Measurements from ENCODE around the gene ANAPC16. TPM values are rescaled to one million over a fixed set of nuclear protein-coding genes. Genes with fewer than 3 reads are reported as not detected.
"Not testable (repeated sequence)": the region's sequence is repeated elsewhere in the genome, so short reads cannot be mapped to it uniquely, and the experiment has no call there.

The ANAPC16 gene
- 80.9 TPM for total RNA-seq
- long read RNA-seq, transcript ANAPC16-201 (4 exons, 3,195 nt): major isoform, 92 of 176 reads
- long read RNA-seq, transcript ANAPC16-205 (5 exons, 3,567 nt): minor isoform, 19 of 176 reads
- long read RNA-seq, partial matches to known transcripts: 30 of 176 reads
- long read RNA-seq, other reads (novel, unspliced or antisense): 29 of 176 reads

GRCh38 chr10:72215611-72216549 lies at the start of gene ANAPC16, which contains the start of gene ASCC1:
ANAPC16 (plus strand) TSS chr10:72216012; CDS start chr10:72223915, 7,903 bp downstream.
ASCC1 (minus strand) TSS chr10:72216276; CDS start chr10:72213298, 2,978 bp downstream.
- DNase-seq (ENCODE audit: low spot score): peak; percentile 97

- DNase-seq (ENCODE audit: low spot score): no peak
Observed at GRCh38 chr10:72167118-72167517, 48.7 kb upstream of the ANAPC16 start.

GRCh38 chr10:72170263-72170662 lies 45.5 kb upstream of the ANAPC16 start:
- DNase-seq (ENCODE audit: low spot score): no peak

- no peak for DNase-seq (ENCODE audit: low spot score)
Observed at GRCh38 chr10:72170733-72171132, 45.1 kb upstream of the ANAPC16 start.

- no peak for DNase-seq (ENCODE audit: low spot score)
Observed at GRCh38 chr10:72171175-72171630, 44.6 kb upstream of the ANAPC16 start.

- DNase-seq (ENCODE audit: low spot score): no peak
Observed at GRCh38 chr10:72173262-72173618, 42.6 kb upstream of the ANAPC16 start.

GRCh38 chr10:72173619-72174296 lies 42.1 kb upstream of the ANAPC16 start:
- no peak for DNase-seq (ENCODE audit: low spot score)

- no peak for DNase-seq (ENCODE audit: low spot score)
Observed at GRCh38 chr10:72174297-72174662, 41.5 kb upstream of the ANAPC16 start.

- DNase-seq (ENCODE audit: low spot score): no peak
Observed at GRCh38 chr10:72175149-72175548, 40.7 kb upstream of the ANAPC16 start.

GRCh38 chr10:72176701-72177100 lies 39.1 kb upstream of the ANAPC16 start:
- no peak for DNase-seq (ENCODE audit: low spot score)

- DNase-seq (ENCODE audit: low spot score): no peak
Observed at GRCh38 chr10:72177454-72177853, 38.4 kb upstream of the ANAPC16 start.

- DNase-seq (ENCODE audit: low spot score): no peak
Observed at GRCh38 chr10:72184156-72184555, 31.7 kb upstream of the ANAPC16 start.

GRCh38 chr10:72186258-72186981 lies 29.4 kb upstream of the ANAPC16 start:
- no peak for DNase-seq (ENCODE audit: low spot score)

GRCh38 chr10:72186982-72187330 lies 28.9 kb upstream of the ANAPC16 start:
- DNase-seq (ENCODE audit: low spot score): no peak

- DNase-seq (ENCODE audit: low spot score): no peak
Observed at GRCh38 chr10:72194949-72195348, 20.9 kb upstream of the ANAPC16 start.

- no peak for DNase-seq (ENCODE audit: low spot score)
Observed at GRCh38 chr10:72200883-72201282, 14.9 kb upstream of the ANAPC16 start.

- DNase-seq (ENCODE audit: low spot score): no peak
Observed at GRCh38 chr10:72201293-72201692, 14.5 kb upstream of the ANAPC16 start.

GRCh38 chr10:72204296-72204695 lies 11.5 kb upstream of the ANAPC16 start:
- DNase-seq (ENCODE audit: low spot score): no peak

GRCh38 chr10:72204724-72205123 lies 11.1 kb upstream of the ANAPC16 start:
- DNase-seq (ENCODE audit: low spot score): no peak

- no peak for DNase-seq (ENCODE audit: low spot score)
Observed at GRCh38 chr10:72206511-72207229, 9.1 kb upstream of the ANAPC16 start.

GRCh38 chr10:72208526-72208925 lies 7.3 kb upstream of the ANAPC16 start:
- DNase-seq (ENCODE audit: low spot score): not testable (repeated sequence)

All from mesenteric fat pad (tissue), 1 donor.